K562 (cell line): ENCODE data around the gene PTPRT. TPM values are rescaled to one million over a fixed set of nuclear protein-coding genes. Genes with fewer than 3 reads are reported as not detected.

Experiments
- ATAC-seq: fragments of 200-7000 bp; cut with Tn5 transposase; 3 replicates; pipeline ENCODE4 v1.9.1; 2020; ENCODE audit warnings: moderate library complexity
- BruUV-seq: library from RNA; stranded (reverse); fragments of 400-500 nt; replicated peaks from 2 replicates; lab custom pipeline; 2021; lab: Mats Ljungman, UMichigan
- CTCF ChIA-PET: fragments of 300-600 bp; formaldehyde crosslinking; extraction: SDS; loops from one replicate; lab custom pipeline; 2021; ENCODE audit warnings: low intra/inter-chr PET ratio; lab: Yijun Ruan, JAX
- POLR2A ChIA-PET: fragments of 300-600, 350-650 bp; sonication (Branson Sonifier 250); formaldehyde crosslinking; extraction: SDS; loops from one replicate; lab custom pipeline; 2021; ENCODE audit warnings: antibody characterized with exemption, inconsistent platforms; lab: Yijun Ruan, JAX
- DNase-seq, 4 experiments: peaks; one replicate each; pipeline versions ENCODE4 v3.0.0 to v3.0.0-alpha.2; 2011 to 2018; ENCODE audit warnings: low spot score in 3 of 4, mixed read lengths in 3 of 4; ENCODE audit errors: extremely low read depth in 1 of 4
- FAIRE-seq: peaks from 2 replicates; lab custom pipeline; 2011; peaks lifted over from hg19 to GRCh38; lab: Jason Lieb, UNC
- H2AFZ ChIP-seq: 2 replicates; pipeline ENCODE4 v1.6.0; 2011; ENCODE audit warnings: low read depth, low read length, control low read depth, inconsistent platforms
- H3K27ac ChIP-seq: fragments of 200-600 bp; 3 replicates; pipeline ENCODE4 v1.8.0; 2011; ENCODE audit warnings: low read depth, mild to moderate bottlenecking, control low read depth, inconsistent platforms, low read length, moderate library complexity, mixed read lengths; ENCODE audit errors: extremely low read depth
- H3K27me3 ChIP-seq, 2 experiments: fragments of 300-600 bp in 1 of 2; 2 replicates in 1 of 2; 3 replicates in 1 of 2; pipeline versions ENCODE4 v1.6.0 to v1.8.0; 2011; ENCODE audit warnings: inconsistent platforms in 2 of 2, low read length in 2 of 2, mild to moderate bottlenecking in 1 of 2, mixed read lengths in 1 of 2, moderate library complexity in 1 of 2; ENCODE audit not compliant: control insufficient read depth in 2 of 2, insufficient read depth in 2 of 2
- H3K36me3 ChIP-seq: fragments of 300-600 bp; 3 replicates; pipeline ENCODE4 v1.8.0; 2011; ENCODE audit warnings: mild to moderate bottlenecking, low read length, inconsistent platforms; ENCODE audit not compliant: control insufficient read depth, insufficient read depth
- H3K4me1 ChIP-seq, 2 experiments: fragments of 200-600 bp in 1 of 2; replicated peaks in 1 of 2; 2 replicates in 1 of 2; 3 replicates in 1 of 2; pipeline versions ENCODE4 v1.5.1 to v1.8.0; 2011; ENCODE audit warnings: inconsistent platforms in 2 of 2, low read length in 2 of 2, mild to moderate bottlenecking in 1 of 2, mixed read lengths in 1 of 2, moderate library complexity in 1 of 2; ENCODE audit not compliant: control insufficient read depth in 2 of 2, insufficient read depth in 2 of 2
- H3K4me2 ChIP-seq: 2 replicates; pipeline ENCODE4 v1.6.1; 2011; ENCODE audit warnings: low read length, control low read depth, inconsistent platforms, mixed read lengths; ENCODE audit not compliant: insufficient read depth
- H3K4me3 ChIP-seq: fragments of 200-600 bp; sonication (generic), shearing (Covaris generic); 2 replicates; pipeline ENCODE4 v1.5.1; 2016; ENCODE audit warnings: control low read depth, inconsistent platforms
- H3K79me2 ChIP-seq: fragments of 200-600 bp; 3 replicates; pipeline ENCODE4 v1.8.0; 2011; ENCODE audit warnings: low read length, inconsistent platforms; ENCODE audit not compliant: control insufficient read depth, insufficient read depth
- H3K9ac ChIP-seq, 2 experiments: 2 replicates each; pipeline versions ENCODE4 v1.6.0 to v1.6.1; 2011; ENCODE audit warnings: low read depth in 2 of 2, low read length in 2 of 2, control low read depth in 1 of 2, inconsistent platforms in 1 of 2, mild to moderate bottlenecking in 1 of 2, mixed read lengths in 1 of 2; ENCODE audit not compliant: insufficient read depth in 1 of 2
- H3K9me1 ChIP-seq: one replicate; pipeline ENCODE4 v1.6.0; 2011; ENCODE audit warnings: inconsistent platforms, mild to moderate bottlenecking, low read length, moderate library complexity; ENCODE audit not compliant: control insufficient read depth, insufficient read depth
- H3K9me3 ChIP-seq: replicated peaks from 2 replicates; pipeline ENCODE4 v1.5.1; 2011; ENCODE audit warnings: low read depth, low read length, inconsistent platforms; ENCODE audit not compliant: control insufficient read depth, insufficient read depth
- H4K20me1 ChIP-seq: replicated peaks from 2 replicates; pipeline ENCODE4 v1.6.1; 2011; ENCODE audit warnings: low read length, inconsistent platforms, mixed read lengths; ENCODE audit not compliant: control insufficient read depth, insufficient read depth
- DNMT1 ChIP-seq: fragments of 450-650 bp; IDR thresholded peaks from 2 replicates; pipeline ENCODE4 v1.6.1; 2016; ENCODE audit warnings: antibody characterized with exemption, mild to moderate bottlenecking
- GATA2 ChIP-seq: sonication (generic); formaldehyde crosslinking; IDR thresholded peaks from 2 replicates; pipeline ENCODE4 v1.4.0; 2020; ENCODE audit warnings: mild to moderate bottlenecking, missing genetic modification reagents
- SOX6 ChIP-seq: fragments of 450-650 bp; IDR thresholded peaks from 2 replicates; pipeline ENCODE4 v1.6.1; 2014; ENCODE audit warnings: mild to moderate bottlenecking
- TEAD2 ChIP-seq: fragments of 450-650 bp; IDR thresholded peaks from 2 replicates; pipeline ENCODE4 v1.6.1; 2016; ENCODE audit warnings: missing genetic modification characterization, control low read depth, missing compliant biosample characterization
- XRCC4 ChIP-seq: IDR thresholded peaks from one replicate; pipeline ENCODE4 v1.6.1; 2011; ENCODE audit not compliant: insufficient read depth, insufficient read length; ENCODE audit errors: extremely low read depth
- ZNF431 ChIP-seq: sonication (generic); formaldehyde crosslinking; IDR thresholded peaks from 2 replicates; pipeline ENCODE4 v1.8.0; 2022; ENCODE audit warnings: mild to moderate bottlenecking, missing genetic modification reagents
- ZNF57 ChIP-seq: fragments of 450-650 bp; formaldehyde crosslinking; IDR thresholded peaks from 2 replicates; pipeline ENCODE4 v1.4.0; 2020; ENCODE audit warnings: mild to moderate bottlenecking, moderate library complexity
- WGBS: fragments of 100-300 bp; shearing (Covaris generic); methylation state at CpG from one replicate; pipeline ENCODE4 v1.1.6; 2016; ENCODE audit warnings: low coverage, mixed read lengths; ENCODE audit not compliant: insufficient coverage; ENCODE audit errors: missing lambda C conversion rate; 5-methylcytosine and 5-hydroxymethylcytosine counted together
- in situ Hi-C: fragments of 300-500 bp; cut with MboI; formaldehyde crosslinking; loops from 4 replicates; pipeline ENCODE4 v1.15.0; 2018; ENCODE audit warnings: inconsistent platforms, mixed read lengths
- intact Hi-C: fragments of 100-400 bp; cut with micrococcal nuclease; formaldehyde crosslinking; loops from 2 replicates; pipeline ENCODE4 v1.14.2; 2022
- polyA plus RNA-seq, 8 experiments: library from polyadenylated mRNA; depleted of rRNA in 4 of 8; stranded (reverse) in 5 of 8; unstranded in 3 of 8; fragments of >200 nt; fragmentation: Nextera tagmentation in 2 of 8; fragmentation: Illumina TruSeq in 1 of 8; extraction: Ambion mirVana in 2 of 8; extraction: Trizol in 1 of 8; gene quantifications; 2 replicates each; pipeline versions ENCODE4 v1.2.1 to v1.2.3, GENCODE V29; 2011 to 2014; ENCODE audit warnings: inconsistent platforms in 1 of 8, missing spikeins in 1 of 8
- total RNA-seq, 7 experiments: library from RNA; depleted of rRNA in 6 of 7; stranded (reverse); fragments of >200 nt in 6 of 7; fragmentation: Illumina TruSeq in 2 of 7; extraction: Trizol in 2 of 7; gene quantifications; 2 replicates each; pipeline versions ENCODE4 v1.2.1 to v1.2.3, GENCODE V29; 2011 to 2021; ENCODE audit warnings: low replicate concordance in 1 of 7
- TF ChIP-seq, protein P1 (sequence below): fragments of 250-450 bp; sonication (Bioruptor Pico); IDR thresholded peaks from 2 replicates; pipeline ENCODE4 v1.4.0; 2020

Gene PTPRT
- total and polyA plus RNA-seq, 9 of the 15 experiments (the other 6 are each of a cell fraction or from before 2014, with no cell fraction given) = not detected

DNA sequence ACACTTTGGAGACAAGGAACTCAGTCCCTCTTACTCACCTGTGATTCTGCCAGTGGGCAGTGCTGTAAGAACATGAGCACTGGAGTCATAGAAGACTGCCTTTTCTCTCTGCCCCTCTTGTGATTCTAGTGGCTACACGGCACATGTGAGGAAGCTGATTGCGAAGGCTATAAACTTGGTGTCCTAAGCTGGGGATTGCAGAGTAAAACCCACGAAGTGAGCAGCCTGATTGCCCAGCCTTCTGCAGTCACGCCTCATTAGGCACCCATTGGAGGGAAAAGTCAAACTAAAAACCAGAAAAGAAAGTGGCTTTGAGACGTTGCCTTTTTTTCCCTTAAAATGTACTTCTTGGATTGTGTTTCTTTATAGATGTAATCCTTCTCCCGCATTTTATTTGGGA lies 823.1 kb downstream of the PTPRT start (continued):
- TF ChIP-seq, protein P1, sequence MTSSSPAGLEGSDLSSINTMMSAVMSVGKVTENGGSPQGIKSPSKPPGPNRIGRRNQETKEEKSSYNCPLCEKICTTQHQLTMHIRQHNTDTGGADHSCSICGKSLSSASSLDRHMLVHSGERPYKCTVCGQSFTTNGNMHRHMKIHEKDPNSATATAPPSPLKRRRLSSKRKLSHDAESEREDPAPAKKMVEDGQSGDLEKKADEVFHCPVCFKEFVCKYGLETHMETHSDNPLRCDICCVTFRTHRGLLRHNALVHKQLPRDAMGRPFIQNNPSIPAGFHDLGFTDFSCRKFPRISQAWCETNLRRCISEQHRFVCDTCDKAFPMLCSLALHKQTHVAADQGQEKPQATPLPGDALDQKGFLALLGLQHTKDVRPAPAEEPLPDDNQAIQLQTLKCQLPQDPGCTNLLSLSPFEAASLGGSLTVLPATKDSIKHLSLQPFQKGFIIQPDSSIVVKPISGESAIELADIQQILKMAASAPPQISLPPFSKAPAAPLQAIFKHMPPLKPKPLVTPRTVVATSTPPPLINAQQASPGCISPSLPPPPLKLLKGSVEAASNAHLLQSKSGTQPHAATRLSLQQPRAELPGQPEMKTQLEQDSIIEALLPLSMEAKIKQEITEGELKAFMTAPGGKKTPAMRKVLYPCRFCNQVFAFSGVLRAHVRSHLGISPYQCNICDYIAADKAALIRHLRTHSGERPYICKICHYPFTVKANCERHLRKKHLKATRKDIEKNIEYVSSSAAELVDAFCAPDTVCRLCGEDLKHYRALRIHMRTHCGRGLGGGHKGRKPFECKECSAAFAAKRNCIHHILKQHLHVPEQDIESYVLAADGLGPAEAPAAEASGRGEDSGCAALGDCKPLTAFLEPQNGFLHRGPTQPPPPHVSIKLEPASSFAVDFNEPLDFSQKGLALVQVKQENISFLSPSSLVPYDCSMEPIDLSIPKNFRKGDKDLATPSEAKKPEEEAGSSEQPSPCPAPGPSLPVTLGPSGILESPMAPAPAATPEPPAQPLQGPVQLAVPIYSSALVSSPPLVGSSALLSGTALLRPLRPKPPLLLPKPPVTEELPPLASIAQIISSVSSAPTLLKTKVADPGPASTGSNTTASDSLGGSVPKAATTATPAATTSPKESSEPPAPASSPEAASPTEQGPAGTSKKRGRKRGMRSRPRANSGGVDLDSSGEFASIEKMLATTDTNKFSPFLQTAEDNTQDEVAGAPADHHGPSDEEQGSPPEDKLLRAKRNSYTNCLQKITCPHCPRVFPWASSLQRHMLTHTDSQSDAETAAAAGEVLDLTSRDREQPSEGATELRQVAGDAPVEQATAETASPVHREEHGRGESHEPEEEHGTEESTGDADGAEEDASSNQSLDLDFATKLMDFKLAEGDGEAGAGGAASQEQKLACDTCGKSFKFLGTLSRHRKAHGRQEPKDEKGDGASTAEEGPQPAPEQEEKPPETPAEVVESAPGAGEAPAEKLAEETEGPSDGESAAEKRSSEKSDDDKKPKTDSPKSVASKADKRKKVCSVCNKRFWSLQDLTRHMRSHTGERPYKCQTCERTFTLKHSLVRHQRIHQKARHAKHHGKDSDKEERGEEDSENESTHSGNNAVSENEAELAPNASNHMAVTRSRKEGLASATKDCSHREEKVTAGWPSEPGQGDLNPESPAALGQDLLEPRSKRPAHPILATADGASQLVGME (CRISPR knock-in tag) = no peak
- no peak for TF ChIP-seq XRCC4

DNA sequence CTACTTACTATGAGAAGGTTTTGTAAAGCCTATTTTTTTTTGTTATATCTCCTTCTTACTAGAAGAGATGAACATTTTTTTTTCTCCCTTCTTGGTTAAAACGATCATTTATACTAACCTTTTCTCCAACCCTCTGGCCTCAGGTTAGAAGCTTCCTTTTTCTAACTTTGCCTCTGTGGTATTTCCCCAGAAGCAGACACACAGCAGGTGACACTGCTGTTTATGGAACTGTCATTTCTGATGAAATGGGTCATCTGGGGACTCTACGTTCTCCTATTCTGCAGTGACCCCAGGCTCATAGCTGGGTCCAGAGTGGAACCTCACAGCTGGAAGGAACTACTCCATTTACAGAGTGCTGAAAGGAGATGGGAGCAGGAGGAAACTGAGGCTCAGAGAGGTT lies 825.3 kb downstream of the PTPRT start:
- H2AFZ ChIP-seq = no peak overlapping the region
- intact Hi-C loops = no loop called here
- no peaks in the 10 kb centered on the region for H3K79me2 ChIP-seq
- no peaks in the 10 kb centered on the region for H4K20me1 ChIP-seq
- ATAC-seq (no peak), FAIRE-seq (no peak), DNase-seq (no peak)
- H3K9me3 ChIP-seq = no peaks in the 10 kb centered on the region
- no TSS peak for BruUV-seq
- H3K9me1 ChIP-seq = no peaks in the 10 kb centered on the region
- H3K27me3 ChIP-seq = no peaks in the 10 kb centered on the region; a peak in 4 of 5 replicates
- H3K27ac ChIP-seq = no peak overlapping the region
- H3K4me1 ChIP-seq = no peaks in the 10 kb centered on the region
- no peak for TF ChIP-seq GATA2 (CRISPR knock-in tag)
- TF ChIP-seq TEAD2 (tag) = no peak
- TF ChIP-seq DNMT1 = no peak
- no peak for TF ChIP-seq ZNF431 (CRISPR knock-in tag)
- no peak for TF ChIP-seq ZNF57
- TF ChIP-seq SOX6 = no peak
- H3K4me2 ChIP-seq = no peak overlapping the region
- in situ Hi-C loops = no loop called here
- H3K9ac ChIP-seq = no peak overlapping the region
- no peak overlapping the region for H3K4me3 ChIP-seq
- no peaks in the 10 kb centered on the region for H3K36me3 ChIP-seq
- 0% methylated on average over 2 of the region's 2 CpGs for WGBS
- ChIA-PET CTCF (no interaction called here), POLR2A (no interaction called here)
